Measurements from ENCODE around the gene TRMT10C.

DNA sequence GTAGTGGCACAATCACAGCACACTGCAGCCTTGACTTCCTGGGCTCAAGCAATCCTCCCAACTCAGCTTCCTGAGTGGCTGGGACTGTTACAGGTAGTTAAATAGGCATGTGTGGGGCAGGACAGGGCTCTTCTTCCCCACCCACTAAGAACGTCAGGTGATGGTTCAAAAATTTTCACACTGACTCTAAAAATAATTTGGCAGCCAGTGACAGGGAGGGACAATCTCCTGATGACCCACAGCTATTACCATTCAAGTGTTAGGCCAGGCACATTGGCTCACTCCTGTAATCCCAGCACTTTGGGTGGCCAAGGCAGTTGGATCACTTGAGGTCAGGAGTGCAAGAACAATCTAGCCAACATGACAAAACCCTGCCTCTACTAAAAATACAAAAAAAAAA is 12.2 kb upstream of the TRMT10C start:
- TF ChIP-seq FOXK2 (IDR thresholded peaks at IDR 0.05): no peak
- no peak for TF ChIP-seq SUZ12 (IDR thresholded peaks at IDR 0.05)
- TF ChIP-seq, protein P1, sequence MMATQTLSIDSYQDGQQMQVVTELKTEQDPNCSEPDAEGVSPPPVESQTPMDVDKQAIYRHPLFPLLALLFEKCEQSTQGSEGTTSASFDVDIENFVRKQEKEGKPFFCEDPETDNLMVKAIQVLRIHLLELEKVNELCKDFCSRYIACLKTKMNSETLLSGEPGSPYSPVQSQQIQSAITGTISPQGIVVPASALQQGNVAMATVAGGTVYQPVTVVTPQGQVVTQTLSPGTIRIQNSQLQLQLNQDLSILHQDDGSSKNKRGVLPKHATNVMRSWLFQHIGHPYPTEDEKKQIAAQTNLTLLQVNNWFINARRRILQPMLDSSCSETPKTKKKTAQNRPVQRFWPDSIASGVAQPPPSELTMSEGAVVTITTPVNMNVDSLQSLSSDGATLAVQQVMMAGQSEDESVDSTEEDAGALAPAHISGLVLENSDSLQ (IDR thresholded peaks at IDR 0.05): no peak
- TF ChIP-seq FOXM1 (IDR thresholded peaks at IDR 0.05; ENCODE audit: borderline replicate concordance): no peak
- no peak for TF ChIP-seq BHLHE40 (IDR thresholded peaks at IDR 0.05; ENCODE audit: borderline replicate concordance)
- no peak for TF ChIP-seq SP1 (IDR thresholded peaks at IDR 0.05)
- TF ChIP-seq ELF4 (IDR thresholded peaks at IDR 0.05): no peak
- no peak for TF ChIP-seq FOXA1 (IDR thresholded peaks at IDR 0.05)
- no peak for TF ChIP-seq TARDBP (IDR thresholded peaks at IDR 0.05)
- no peak for TF ChIP-seq ARNT (IDR thresholded peaks at IDR 0.05)
- no peak for TF ChIP-seq LEF1 (IDR thresholded peaks at IDR 0.05; ENCODE audit: borderline replicate concordance)
- no peak for TF ChIP-seq HDGF (IDR thresholded peaks at IDR 0.05; ENCODE audit: borderline replicate concordance)
